Stimulated activated naive CD4-positive, alpha-beta T cell treated with Interleukin-2 at 50 U/mL for 16 hours (primary cell): Measurements from ENCODE around the gene FJX1.
"Not testable (repeated sequence)": the region's sequence is repeated elsewhere in the genome, so short reads cannot be mapped to it uniquely, and the experiment has no call there.

Experiments used
- DNase-seq: peaks from one replicate; lab custom pipeline; 2025; lab: John Stamatoyannopoulos, UW

Gene FJX1

DNA sequence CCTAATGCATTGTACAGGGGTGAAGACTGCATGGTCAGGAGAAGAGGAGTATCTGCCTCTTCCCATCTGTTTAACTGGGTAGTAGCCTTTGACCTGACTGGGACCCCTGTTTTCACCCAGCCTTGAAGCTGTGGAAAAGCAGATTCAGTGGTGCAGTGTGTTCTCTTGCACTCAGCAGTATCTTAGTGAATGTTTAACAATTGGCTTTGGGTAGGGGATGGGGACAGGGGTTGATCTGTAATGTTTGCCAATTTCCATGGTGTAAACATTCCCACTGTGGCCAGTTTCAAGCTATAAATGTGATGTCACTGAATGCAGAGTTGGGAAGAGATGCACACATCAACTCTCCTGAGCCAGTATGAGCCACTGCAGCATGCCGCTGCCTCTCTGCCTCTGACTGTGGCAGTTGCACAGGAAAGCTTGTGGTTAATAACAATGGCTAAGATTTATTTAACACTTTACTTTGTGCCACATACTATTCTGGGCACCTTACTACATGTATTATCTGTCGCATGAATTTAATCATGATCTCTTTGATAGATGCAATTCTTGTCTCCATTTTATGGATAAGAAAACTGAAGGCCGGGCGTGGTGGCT lies 15.7 kb downstream of the FJX1 start:
- DNase-seq: no peak

DNA sequence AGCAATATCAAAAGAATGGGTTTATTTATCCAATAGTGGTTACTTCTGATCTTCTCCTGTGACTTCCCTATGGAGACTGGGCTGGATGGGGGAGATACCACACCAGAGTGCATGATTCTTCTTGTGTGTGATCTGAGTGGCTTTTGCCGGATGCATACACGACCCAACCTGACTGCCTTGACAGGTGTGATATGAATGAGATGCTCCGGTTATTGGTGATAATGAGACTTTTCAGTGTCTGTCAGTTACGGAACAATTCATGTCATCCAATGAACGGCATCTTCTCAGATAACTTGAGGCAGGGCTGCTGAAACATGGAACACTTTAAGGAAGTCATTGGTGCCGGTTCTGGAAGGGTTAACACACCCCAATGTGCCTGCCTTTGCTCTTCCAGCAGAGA lies 17.7 kb downstream of the FJX1 start:
- DNase-seq: no peak

DNA sequence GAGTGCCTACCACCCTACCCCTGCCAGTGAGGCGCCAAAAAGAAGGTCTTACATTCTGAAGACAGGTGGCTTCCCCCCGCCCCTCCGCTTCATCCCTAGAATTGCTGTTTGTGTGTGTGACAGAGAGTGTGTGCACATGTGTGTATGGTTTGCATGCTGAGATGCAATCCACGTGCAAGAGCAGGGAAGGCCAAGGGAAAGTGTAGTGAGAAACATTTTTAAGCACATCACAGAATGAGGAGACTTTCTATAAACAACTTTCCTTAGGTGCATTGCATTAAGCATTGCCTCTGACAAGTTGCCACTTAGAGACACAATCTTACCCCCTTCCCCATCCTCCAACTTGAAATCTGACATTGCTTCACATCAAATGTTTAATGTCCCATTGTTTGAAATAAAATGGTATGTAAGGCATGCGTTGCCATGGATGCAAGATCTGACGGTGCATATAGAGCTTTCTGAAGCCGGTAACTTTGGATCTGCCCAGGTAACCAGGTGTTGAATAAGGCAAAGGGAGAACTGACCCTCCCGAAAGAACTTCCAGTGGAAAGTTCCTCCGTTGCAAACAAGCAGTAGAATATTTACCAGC lies 21.4 kb downstream of the FJX1 start:
- DNase-seq: no peak

DNA sequence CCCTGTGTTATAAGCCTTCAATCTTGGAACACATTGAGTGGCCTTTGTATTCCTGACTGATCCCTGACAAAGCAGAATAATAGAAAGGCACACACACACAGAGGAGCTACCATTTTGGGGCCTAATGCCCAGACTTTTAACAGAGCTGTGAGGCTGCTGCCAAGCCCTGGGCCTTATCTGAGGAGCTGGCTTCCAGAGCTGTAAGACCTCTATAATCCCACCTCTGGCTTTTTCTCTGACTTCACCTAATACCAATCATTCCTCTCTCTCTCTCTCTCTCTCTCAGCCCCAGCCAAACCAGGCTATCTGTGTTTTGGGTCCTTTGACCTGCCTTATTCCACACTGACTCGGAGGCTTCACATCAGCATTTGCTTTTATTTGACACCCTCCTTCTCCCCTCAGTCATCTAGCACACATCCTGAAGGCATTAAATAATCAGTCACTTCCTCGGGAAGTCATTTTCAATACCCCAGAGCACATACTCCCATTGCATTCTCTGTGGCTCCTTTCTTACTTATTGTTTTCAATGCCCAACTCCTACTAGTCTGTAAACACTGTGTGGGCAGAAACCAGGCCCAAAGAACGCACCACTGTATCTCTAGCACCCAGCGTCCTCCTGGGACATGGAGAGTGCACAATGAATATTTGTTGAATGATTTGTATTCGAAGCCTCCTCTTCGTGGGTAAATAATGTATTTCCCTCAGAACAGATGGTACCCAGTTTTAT lies 23.1 kb downstream of the FJX1 start:
- DNase-seq: no peak

DNA sequence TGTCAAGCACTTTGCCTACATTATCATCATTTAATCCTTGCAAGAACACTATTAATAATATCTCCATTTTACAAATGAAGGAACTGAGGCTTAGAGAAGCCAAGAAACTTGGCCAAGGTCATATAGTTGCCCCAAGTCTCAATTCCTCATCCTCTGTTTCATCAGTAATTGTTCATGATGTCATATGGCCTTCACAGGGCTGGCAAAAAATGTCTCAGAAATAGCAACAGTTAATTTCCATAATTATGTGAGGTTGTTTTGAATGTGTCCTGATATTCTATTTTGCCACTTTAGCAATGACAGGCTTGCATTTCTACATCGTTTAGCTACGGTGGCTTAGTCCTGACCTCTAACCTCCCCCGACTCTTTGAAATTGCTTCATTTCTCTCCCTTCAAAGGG lies 23.7 kb downstream of the FJX1 start:
- no peak for DNase-seq

DNA sequence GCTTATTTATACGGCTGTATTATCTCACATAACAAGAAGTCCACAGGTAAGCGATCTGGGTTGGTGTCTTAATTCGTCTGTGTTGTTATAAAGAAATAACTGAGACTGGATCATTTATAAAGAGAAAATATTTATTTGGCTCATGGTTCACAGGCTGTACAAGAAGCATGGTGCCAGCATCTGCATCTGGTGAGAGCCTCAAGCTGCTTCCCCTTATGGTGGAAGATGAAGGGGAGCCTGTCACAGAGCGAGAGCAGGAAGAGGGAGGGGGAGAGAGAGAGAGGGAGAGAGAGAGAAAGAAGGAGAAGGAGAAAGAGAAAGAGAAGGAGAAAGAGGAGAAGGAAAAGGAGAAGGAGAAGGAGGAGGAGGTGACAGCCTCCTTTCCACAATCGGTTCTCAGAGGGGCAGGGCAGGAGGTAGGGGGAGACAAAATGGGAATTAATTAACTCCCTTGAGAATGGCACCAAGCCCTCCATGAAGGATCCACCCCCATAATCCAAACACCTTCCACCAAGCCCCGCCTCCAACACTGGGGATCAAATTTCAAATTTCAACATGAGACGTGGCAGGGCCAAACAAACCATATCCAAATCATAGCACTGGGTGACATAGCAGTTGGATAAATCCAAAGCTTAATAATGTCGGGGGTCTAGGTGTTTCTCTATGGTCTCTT lies 29.3 kb downstream of the FJX1 start:
- DNase-seq: no peak

DNA sequence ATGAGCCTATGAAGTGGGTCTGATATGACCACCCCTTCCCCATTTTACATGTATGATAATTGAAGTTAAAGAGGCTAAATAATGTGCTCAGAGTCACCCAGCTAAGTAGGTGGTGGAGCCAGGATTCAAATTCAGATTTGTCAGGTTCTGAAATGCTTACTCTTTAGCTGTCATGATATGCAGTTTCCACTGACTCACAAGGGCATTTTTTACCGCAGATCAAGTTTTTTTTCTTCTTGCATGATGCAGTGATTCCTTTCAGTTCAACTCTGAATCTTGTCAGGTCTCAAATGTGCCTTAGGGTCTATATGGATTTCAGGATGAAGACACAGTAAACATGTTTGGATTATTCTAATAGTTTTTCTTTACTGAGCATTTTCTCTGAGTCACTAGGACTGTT lies 31.7 kb downstream of the FJX1 start:
- no peak for DNase-seq

DNA sequence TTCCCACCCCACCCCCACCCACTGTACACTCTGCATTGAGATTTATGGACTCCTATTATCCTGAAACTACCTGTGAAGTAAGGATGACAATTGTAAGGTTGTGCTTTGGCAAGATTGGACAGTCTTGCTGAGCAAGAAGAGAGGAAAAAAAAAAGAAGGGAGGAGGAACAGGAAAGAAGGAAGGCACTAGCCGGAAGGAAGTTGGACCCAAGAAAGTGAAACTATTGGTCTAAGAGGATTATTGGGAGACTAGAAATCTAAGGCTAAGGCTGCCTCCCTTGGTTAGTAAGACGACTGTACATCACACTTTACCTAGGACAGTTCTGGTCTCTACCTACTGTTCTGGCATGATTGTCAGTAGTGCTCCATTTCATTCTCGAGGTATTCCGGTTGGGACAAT lies 32.2 kb downstream of the FJX1 start:
- DNase-seq: no peak

DNA sequence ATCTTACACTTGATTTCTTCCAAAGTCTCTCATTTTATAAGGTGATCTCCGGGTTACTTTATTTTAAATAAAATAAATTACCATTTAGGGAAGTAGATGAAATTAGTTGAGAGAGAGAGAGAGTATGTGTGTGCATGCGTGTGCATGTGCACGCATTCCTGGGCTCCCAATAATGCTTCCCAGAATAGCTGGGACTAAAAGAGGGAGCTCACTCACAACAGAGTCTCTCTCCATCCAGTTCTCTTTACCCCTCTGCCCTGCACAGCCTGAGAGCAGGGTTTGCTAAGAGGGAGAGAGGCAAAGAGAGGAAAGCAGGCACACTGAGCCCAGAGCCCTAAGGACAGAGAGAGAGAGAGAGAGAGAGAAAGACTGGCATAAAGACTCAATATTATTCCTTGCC lies 33.0 kb downstream of the FJX1 start:
- DNase-seq: no peak

DNA sequence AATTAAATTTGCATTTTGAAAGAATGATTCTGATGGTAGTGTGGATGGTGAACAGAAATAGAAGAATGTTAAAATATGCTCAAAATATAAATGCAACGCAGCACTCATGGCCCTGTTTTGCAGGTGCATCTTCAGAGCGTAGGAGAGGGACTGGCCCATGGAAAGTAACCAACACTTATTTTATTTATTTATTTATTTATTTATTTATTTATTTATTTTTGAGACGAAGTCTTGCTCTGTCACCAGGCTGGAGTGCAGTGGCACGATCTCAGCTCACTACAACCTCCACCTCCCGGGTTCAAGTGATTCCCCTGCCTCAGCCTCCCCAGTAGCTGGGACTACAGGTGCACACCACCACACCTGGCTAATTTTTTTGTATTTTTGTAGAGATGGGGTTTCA lies 34.5 kb downstream of the FJX1 start:
- not testable (repeated sequence) for DNase-seq

DNA sequence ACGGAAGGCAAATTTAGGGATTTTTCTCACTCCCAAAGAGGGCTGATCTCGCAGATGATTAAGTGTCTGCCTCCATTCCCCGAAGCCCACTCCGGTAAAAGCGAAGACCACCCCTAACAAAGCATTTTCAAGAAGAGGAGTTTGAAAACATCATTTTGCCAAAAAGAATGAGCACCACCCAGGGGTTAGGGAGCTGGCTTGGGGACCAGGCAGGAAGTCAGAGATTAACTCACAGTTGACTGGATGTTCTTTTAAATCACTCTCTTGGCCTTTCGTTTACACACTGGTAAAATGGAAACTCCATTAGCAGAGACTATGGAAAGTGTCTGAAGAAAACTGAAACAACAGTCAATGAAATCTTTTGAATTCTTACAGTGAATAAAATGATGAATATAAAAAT lies 36.5 kb downstream of the FJX1 start:
- DNase-seq: no peak

DNA sequence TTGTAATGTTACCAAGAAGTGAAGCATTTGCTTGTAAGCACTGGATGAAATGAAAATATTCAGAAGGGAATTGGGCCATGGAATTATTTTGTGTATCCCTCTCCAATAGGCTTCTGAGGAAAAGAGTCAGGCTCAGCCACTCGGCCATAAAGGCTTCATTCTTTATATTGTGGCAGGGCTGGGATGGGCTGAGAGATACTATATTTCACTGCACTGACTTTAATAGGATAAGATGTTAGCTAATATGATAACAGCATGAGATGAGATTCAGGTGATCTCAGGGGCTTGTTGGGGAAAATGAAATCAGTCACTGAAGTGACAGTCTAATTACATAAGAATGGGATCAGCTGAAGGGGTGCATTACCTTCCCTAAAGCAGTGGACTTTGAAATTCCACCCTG lies 37.0 kb downstream of the FJX1 start:
- DNase-seq: no peak

DNA sequence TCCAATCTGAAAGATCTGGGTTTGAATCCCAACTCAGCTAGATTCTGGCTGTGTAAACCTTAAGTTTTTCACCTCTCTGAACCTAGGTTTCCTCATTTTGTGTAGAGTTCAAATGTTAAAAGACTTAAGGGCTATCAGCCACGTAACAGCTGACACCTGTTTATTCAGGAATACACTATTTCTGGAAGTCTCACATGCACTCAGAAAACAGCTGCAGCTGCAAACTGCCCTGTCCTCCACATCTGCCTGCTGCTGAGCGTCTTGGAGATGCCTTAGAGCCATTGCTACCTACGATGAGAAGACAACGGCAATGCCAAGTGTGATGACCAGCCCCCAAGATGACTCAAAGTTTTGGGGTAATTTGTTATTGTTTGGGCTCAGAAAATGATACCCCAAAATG lies 37.6 kb downstream of the FJX1 start:
- no peak for DNase-seq

DNA sequence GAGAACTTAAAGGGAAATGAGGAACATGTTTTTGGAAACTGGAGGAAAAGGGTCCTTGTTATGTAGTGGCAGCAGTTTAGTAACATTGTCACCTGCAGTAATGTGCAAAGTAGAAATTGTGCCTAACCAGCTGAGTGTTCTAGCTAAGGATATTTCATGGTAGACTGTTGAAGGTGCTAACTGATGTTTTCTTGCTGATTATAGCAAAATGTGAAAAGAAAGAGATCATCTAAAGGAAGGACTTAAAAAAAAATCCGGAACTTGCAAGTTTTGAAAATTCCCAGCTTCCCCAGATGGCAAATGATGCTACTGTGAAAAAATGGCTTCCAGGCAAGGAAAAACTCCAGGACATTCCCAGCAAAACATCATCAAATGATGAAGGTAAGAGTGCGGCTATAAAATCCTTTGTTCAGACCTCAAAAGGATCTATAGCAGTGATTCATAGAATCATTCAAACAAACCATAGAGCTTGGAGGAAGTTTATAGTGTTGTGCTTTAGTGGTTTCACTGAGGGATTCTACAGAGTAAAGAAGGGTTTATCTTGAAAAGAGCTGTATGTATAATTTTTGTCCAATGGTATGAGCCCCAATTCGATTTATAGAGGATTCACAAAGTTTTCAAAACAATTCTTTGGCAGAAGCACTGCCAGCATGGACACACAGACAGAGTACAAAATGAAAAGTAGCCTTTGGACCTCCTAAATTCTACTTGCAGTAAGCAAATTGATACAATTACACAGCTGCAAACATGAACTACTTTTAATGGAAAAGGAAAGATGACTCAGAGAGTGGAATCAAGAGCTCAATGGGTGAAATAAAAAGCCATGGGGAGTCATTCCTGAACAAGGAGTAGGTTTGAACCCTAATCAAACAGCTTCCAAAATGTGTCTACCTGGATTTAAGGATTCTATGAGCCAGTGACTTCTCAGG lies 40.0 kb downstream of the FJX1 start:
- no peak for DNase-seq

DNA sequence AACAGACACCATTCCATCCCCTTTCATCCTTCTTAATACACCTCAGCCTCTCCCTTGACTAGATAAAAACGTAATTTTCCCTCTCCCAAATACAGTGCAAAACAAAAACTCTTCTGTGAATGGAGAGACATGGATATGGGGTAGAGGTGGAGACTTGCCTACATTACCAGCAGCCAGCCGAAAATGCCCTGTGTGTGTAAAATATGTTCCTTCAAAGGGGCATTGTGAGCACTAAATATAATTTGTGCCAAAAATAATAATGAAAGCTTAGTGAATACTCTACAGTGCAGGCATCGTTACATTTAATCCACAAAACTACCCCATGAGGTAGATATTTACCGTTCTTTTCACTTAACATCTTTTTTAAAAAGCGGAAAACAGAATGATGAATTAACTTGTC lies 43.3 kb downstream of the FJX1 start:
- DNase-seq: no peak

DNA sequence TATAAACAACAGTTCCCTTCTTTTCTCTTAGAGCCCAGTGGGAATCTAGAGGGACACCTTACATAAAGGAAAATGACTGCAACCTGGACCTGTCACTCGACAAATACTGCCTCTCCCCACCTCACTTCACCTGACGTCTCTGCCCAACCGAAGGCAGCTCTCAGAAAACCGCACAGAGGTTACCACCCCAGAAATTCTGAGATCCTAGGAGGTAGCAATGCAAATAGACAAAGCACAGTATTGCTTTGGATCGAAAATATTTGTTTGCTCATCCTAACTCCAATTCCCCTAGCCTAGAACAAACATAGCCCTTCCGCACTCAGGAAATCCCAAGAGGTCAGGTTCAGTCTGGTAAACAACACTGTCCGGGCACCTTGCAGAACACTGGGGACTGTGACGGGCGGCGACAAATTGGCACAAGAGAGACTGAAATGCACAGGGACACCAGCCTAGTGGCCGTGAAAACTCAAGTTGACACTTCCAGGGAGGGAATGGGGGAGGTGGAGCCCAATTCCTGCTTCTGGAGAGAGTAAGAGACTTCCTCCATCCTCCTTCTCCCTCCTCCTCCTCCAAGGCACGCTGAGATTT lies 43.9 kb downstream of the FJX1 start:
- no peak for DNase-seq

DNA sequence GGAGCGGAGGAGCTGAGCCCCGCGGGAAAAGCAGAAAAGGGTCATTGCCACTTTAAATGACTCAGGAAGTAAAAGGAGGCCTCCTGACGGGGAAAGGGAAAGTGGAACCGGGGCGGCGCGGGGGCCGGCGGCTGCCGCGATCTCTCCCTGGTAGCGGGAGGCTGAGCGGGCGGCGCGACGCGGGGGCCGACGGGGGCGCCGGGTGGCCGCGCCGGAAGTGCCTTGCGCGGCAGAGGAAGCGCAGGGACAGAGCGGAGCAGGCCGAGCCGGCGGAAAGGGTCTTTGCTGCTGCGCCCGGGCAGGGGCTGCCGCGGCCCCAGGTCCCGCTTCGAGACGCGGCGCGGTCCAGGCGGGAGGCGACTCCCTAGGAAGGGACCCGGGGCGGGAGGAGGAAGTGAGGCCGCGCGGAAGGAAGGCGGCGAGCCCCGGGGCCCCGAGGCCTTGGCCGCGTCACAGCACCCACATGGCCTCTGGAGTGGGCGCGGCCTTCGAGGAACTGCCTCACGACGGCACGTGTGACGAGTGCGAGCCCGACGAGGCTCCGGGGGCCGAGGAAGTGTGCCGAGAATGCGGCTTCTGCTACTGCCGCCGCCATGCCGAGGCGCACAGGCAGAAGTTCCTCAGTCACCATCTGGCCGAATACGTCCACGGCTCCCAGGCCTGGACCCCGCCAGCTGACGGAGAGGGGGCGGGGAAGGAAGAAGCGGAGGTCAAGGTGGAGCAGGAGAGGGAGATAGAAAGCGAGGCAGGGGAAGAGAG lies 44.6 kb downstream of the FJX1 start, which contains the start of gene TRIM44:
Gene TRIM44, plus strand, starts transcription at position 127 of the 759 bp plus-strand sequence. Its CDS starts 337 bp downstream, at position 464.
- peak; percentile 82 for DNase-seq

DNA sequence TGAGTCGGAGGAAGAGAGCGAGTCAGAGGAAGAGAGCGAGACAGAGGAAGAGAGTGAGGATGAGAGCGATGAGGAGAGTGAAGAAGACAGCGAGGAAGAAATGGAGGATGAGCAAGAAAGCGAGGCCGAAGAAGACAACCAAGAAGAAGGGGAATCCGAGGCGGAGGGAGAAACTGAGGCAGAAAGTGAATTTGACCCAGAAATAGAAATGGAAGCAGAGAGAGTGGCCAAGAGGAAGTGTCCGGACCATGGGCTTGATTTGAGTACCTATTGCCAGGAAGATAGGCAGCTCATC lies 45.1 kb downstream of the FJX1 start:
- no peak for DNase-seq

DNA sequence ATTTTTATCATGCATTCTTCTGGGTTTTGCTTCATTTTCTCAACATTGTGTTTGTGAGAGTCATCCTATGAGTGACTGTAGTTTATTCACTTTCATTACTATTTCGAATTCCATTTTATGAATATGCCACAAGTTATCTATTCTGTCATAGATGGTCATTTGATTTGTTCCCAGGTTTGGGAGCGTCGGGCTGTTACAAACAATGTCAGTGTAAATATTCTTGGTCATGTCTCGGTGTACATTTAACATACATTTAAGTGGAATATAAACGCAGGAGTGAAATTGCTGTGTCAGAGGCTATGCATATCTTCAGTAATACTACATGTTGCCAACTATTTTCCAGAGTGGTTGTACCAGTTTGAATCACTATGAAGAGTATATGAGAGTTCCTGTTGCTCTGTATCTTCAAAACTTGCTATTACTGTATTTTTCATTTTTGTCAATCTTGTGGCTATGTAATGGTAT lies 46.7 kb downstream of the FJX1 start:
- no peak for DNase-seq

DNA sequence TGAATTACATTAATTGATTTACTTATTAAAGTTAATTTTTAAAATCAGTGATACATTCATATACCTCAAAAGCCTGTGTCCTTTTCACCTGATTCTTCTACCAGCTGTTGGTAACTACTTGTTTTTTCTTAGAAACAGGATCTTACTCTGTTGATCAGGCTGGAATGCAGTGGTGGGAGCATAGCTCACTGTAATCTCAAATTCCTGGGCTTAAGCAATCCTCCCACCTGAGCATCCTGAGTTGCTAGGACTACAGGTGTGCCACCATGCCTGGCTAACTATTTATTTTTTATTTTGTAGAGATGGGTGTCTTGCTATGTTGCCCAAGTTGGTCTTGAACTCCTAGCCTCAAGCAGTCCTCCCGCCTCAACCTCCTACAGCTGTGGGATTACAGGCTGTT lies 49.0 kb downstream of the FJX1 start:
- no peak for DNase-seq

DNA sequence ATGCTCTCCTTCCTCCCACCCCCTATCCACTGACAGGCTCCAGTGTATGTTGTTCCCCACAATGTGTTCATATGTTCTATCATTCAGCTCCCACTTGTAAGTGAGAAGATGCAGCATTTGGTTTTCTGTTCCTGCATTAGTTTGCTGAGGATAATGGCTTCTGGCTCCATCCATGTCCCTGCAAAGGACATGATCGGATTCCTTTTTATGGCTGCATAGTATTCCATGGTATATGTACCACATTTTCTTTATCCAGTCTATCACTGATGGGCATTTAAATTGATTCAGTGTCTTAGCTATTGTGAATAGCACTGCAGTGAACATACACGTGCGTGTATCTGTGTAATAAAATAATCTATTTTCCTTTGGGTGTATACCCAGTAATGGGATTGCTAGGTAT lies 50.1 kb downstream of the FJX1 start:
- not testable (repeated sequence) for DNase-seq
